Astrocyte of the spinal cord (primary cell): ENCODE measurements around the gene SPTLC3.

Source experiments
- DNase-seq: peaks from one replicate; pipeline ENCODE4 v3.0.0; 2011; ENCODE audit warnings: low read depth, low spot score
- H3K4me3 ChIP-seq: 2 replicates; pipeline ENCODE4 v1.5.1; 2011; ENCODE audit warnings: low read depth, mild to moderate bottlenecking, low read length, moderate library complexity
- CTCF ChIP-seq: IDR thresholded peaks from 2 replicates; pipeline ENCODE4 v1.5.1; 2012; ENCODE audit warnings: low read depth, mild to moderate bottlenecking, low read length, inconsistent platforms
- in situ Hi-C: cut with HindIII; loops from 2 replicates; pipeline ENCODE4 v1.10.0; 2017; ENCODE audit warnings: low sequenced_read_pairs

SPTLC3 gene

GRCh38 chr20:13058666-13059389 lies 50.1 kb downstream of the SPTLC3 start:
- no peak for DNase-seq
- no peak overlapping the region for H3K4me3 ChIP-seq
- in situ Hi-C loops, result no loop called here
- no peak for TF ChIP-seq CTCF

DNA sequence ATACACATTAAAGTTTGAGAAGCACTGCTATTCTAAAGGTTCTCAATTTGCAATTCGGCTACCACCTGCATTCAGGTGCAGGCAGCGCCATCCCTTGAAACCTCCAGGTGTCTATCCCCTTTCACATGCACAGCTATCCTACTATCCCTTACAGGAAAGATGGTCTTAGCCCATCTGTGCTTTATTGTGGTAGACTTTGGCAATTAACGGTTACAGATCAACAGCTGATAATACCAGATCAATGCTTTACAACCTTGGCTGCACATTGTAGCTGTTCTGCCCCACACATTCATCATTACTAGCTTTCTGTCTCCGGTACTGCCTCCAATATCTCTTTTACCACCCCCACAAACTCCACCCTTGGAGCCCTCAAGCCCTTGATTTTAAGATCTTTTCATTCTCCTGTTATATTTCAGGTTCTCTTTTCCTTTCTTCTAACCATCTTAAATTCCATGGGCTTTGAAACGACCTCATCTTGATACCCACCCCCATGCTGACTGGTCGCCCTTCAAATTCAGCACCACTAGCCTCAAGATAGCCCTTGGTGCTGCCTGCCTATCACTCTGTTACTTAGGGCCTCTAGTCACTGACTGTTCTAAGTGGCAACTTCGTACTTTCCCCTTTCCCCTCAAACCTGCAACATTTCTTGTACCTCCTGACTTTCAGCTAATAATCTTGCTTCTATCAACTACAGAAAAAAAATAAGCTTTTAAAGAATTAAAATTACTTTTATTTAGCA lies 50.8 kb downstream of the SPTLC3 start:
- no peak for DNase-seq
- in situ Hi-C loops, result no loop called here
- H3K4me3 ChIP-seq, result no peak overlapping the region
- no peak for TF ChIP-seq CTCF

- in situ Hi-C loops, result no loop called here
- no peak overlapping the region for H3K4me3 ChIP-seq
- DNase-seq, result no peak
- no peak for TF ChIP-seq CTCF
These were observed 51.6 kb downstream of the SPTLC3 start for GRCh38 chr20:13060327-13060726.

GRCh38 chr20:13061381-13061780 lies 52.6 kb downstream of the SPTLC3 start:
- TF ChIP-seq CTCF, result no peak
- in situ Hi-C loops, result no loop called here
- no peak for DNase-seq
- no peak overlapping the region for H3K4me3 ChIP-seq

DNA sequence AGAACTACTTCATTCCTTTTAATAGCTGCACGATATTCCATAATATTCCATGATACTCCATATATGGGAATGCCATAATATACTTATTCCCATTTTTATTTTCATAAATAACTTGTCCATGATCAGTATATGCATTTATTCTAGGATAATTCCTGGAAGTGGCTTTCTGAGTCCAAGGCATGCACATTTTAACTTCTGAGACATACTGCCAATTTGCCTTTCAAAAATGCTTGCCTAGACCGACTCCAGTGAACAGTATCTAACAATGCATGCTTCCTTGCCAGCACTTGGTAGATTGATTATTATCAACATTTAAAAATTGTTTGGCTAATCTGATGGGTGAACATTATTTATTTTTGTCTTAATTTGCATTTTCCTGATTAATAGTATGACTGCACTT lies 54.0 kb downstream of the SPTLC3 start:
- in situ Hi-C loops, result no loop called here

GRCh38 chr20:13068336-13068735 lies 59.6 kb downstream of the SPTLC3 start:
- in situ Hi-C loops, result no loop called here
- no peak for TF ChIP-seq CTCF
- no peak overlapping the region for H3K4me3 ChIP-seq
- DNase-seq, result no peak

More for the DNA sequence above, 54.0 kb downstream of the SPTLC3 start:
- DNase-seq, result no peak
- TF ChIP-seq CTCF, result no peak
- no peak overlapping the region for H3K4me3 ChIP-seq
